Stomach (tissue), 4 donors: ENCODE data around the gene TTC9C.

Experiments used
- EP300 ChIP-seq: sonication (generic); formaldehyde crosslinking; IDR thresholded peaks from one replicate; pipeline ENCODE4 v1.6.1; 2017; ENCODE audit warnings: antibody characterized with exemption
- POLR2A ChIP-seq, 4 donors: fragments of 450-650 bp; IDR thresholded peaks; one replicate each; pipeline ENCODE4 v1.6.1; 2016; ENCODE audit warnings: antibody characterized with exemption in 4 of 4, control low read depth in 2 of 4, mild to moderate bottlenecking in 1 of 4, moderate library complexity in 1 of 4
- POLR2AphosphoS5 ChIP-seq, 3 donors: sonication (generic); formaldehyde crosslinking; IDR thresholded peaks; one replicate each; pipeline ENCODE4 v1.6.1; 2016; ENCODE audit warnings: antibody characterized with exemption in 3 of 3
- TF ChIP-seq, protein P1 (sequence below), 7 experiments: fragments of 450-650 bp in 4 of 7; fragments of 200-600 bp in 3 of 7; sonication (generic) in 3 of 7; IDR thresholded peaks; one replicate each; pipeline ENCODE4 v1.5.1; 2016 to 2019; ENCODE audit warnings: antibody characterized with exemption in 7 of 7, control low read depth in 2 of 7, mild to moderate bottlenecking in 1 of 7

DNA sequence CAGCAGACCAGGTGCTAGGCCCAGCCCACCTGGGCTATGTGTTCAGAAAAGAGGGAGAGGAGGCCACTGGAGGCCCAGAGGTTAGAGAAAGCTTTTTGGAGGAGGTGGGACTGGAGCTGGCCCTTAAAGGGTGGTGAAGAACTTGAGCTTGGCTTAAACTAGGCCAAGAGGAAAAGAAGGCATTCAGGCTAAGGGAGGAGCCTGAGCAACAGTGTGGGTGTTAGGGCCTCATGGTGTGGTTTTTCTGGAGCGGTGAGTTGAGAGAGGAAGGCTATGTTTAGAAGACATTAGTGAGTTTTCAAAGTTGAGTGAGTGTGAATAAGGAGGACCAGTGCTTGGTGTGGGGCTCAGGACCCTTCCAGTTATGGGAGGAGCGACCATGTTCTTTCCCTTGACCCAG is 49.1 kb downstream of the TTC9C start:
- TF ChIP-seq, protein P1, sequence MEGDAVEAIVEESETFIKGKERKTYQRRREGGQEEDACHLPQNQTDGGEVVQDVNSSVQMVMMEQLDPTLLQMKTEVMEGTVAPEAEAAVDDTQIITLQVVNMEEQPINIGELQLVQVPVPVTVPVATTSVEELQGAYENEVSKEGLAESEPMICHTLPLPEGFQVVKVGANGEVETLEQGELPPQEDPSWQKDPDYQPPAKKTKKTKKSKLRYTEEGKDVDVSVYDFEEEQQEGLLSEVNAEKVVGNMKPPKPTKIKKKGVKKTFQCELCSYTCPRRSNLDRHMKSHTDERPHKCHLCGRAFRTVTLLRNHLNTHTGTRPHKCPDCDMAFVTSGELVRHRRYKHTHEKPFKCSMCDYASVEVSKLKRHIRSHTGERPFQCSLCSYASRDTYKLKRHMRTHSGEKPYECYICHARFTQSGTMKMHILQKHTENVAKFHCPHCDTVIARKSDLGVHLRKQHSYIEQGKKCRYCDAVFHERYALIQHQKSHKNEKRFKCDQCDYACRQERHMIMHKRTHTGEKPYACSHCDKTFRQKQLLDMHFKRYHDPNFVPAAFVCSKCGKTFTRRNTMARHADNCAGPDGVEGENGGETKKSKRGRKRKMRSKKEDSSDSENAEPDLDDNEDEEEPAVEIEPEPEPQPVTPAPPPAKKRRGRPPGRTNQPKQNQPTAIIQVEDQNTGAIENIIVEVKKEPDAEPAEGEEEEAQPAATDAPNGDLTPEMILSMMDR (IDR thresholded peaks at IDR 0.05): no peak
- TF ChIP-seq EP300 (no peak), POLR2AphosphoS5 (IDR thresholded peaks at IDR 0.05) (no peak), POLR2A (IDR thresholded peaks at IDR 0.05) (no peak)
